Lung (tissue), 12 donors: ENCODE results near the gene CAST. TPM values are rescaled to one million over a fixed set of nuclear protein-coding genes. Genes with fewer than 3 reads are reported as not detected.

ENCODE experiments used
- ATAC-seq: fragments of 200-7000 bp; cut with Tn5 transposase; one replicate; pipeline ENCODE4 v1.9.1; 2020; ENCODE audit warnings: moderate number of reproducible peaks; ENCODE audit not compliant: insufficient read depth, low FRiP score
- DNase-seq, 3 donors: peaks; one replicate each; pipeline ENCODE4 v3.0.0-alpha.2; 2013 to 2017
- H3K27ac ChIP-seq, 2 donors: one replicate each; pipeline ENCODE4 v1.5.1; 2013; ENCODE audit warnings: mild to moderate bottlenecking in 2 of 2, moderate library complexity in 2 of 2, control low read depth in 1 of 2, inconsistent platforms in 1 of 2, low read depth in 1 of 2, low read length in 1 of 2
- H3K27me3 ChIP-seq, 3 donors: one replicate each; pipeline ENCODE4 v1.5.1; 2013; ENCODE audit warnings: low read length in 2 of 3; ENCODE audit not compliant: control insufficient read depth in 3 of 3, insufficient read depth in 3 of 3
- H3K36me3 ChIP-seq, 4 donors: one replicate each; pipeline ENCODE4 v1.5.1; 2013; ENCODE audit warnings: low read length in 4 of 4, mild to moderate bottlenecking in 1 of 4, moderate library complexity in 1 of 4; ENCODE audit not compliant: control insufficient read depth in 4 of 4, insufficient read depth in 4 of 4
- H3K4me1 ChIP-seq, 5 donors: one replicate each; pipeline ENCODE4 v1.5.1; 2013; ENCODE audit warnings: low read length in 5 of 5, mild to moderate bottlenecking in 2 of 5, moderate library complexity in 1 of 5; ENCODE audit not compliant: control insufficient read depth in 5 of 5, insufficient read depth in 5 of 5
- H3K4me3 ChIP-seq: one replicate; pipeline ENCODE4 v1.5.1; 2013; ENCODE audit warnings: mild to moderate bottlenecking, control low read depth, moderate library complexity
- H3K9ac ChIP-seq, 2 donors: one replicate each; pipeline ENCODE4 v1.5.1; 2013; ENCODE audit warnings: low read length in 2 of 2, control low read depth in 1 of 2; ENCODE audit not compliant: insufficient read depth in 1 of 2
- H3K9me3 ChIP-seq, 4 donors: one replicate each; pipeline ENCODE4 v1.5.1; 2013; ENCODE audit warnings: low read length in 3 of 4, mild to moderate bottlenecking in 1 of 4, moderate library complexity in 1 of 4; ENCODE audit not compliant: control insufficient read depth in 4 of 4, insufficient read depth in 3 of 4
- CTCF ChIP-seq: IDR thresholded peaks from 2 replicates; pipeline ENCODE4 v1.5.1; 2012; ENCODE audit warnings: mild to moderate bottlenecking; ENCODE audit errors: control extremely low read depth, extremely low read depth
- WGBS, 2 donors: extraction: QIAGEN DNeasy Blood & Tissue Kit; methylation state at CpG; one replicate each; pipeline ENCODE4 v1.1.7; 2013; 5-methylcytosine and 5-hydroxymethylcytosine counted together
- polyA plus RNA-seq, 2 donors: library from polyadenylated mRNA; stranded (reverse); fragments of 200-250 nt; gene quantifications; one replicate each; pipeline ENCODE4 v1.2.1, GENCODE V29; 2013
- total RNA-seq, 2 donors: library from RNA; depleted of rRNA in 1 of 2; stranded (reverse); fragments of >200 nt in 1 of 2; gene quantifications; one replicate each; pipeline ENCODE4 v1.2.1, GENCODE V29; 2014 to 2021
- donor health status: control.
- donor health status: control.
- donor health status: Bipolar disorder and iron deficiency.
- donor health status: healthy.
- donor health status: DM: yes; HTN: yes; CAD: no.

Gene CAST
- total and polyA plus RNA-seq, 4 donors = 84.8 to 279 (median 184) TPM

GRCh38 chr5:96683810-96684209, 21.6 kb downstream of the CAST start:
- no peak for DNase-seq

DNA sequence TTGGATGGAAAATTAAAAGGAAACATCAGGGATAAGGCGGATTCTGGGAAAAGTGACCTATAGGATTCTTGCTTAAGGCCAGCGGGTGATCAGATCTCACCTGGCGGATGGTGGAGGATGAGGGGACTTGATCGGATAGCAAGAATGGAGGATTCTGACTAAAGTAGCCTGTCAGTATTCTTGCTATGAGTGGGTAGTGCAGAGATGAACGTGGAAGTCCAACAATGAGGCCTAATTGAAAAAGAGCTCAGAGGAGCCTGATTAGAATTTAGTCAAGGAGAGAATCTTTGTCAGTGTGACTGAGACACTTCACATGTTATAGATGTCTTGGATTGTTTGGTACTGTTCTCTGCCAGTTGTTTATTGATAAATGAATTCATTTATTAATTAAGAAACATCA, 24.9 kb downstream of the CAST start:
- TF ChIP-seq CTCF = no peak
- Histone ChIP-seq H3K4me3 (no peak overlapping the region), H3K36me3 (peaks cover 0 to 7% (median 2%) of the 10 kb centered on the region in 4 donors), H3K9ac (no peak overlapping the region), H3K9me3 (no peaks in the 10 kb centered on the region), H3K27ac (no peak overlapping the region), H3K27me3 (no peaks in the 10 kb centered on the region), H3K4me1 (peaks cover 0 to 2% (median 0%) of the 10 kb centered on the region in 5 donors)
- DNase-seq (no peak), ATAC-seq (no peak)
- 95 to 96% methylated on average over 5 of the region's 5 CpGs for WGBS, 2 donors

More at GRCh38 chr5:96683810-96684209, 21.6 kb downstream of the CAST start:
- H3K4me1 ChIP-seq = peaks cover 0 to 2% (median 0%) of the 10 kb centered on the region in 5 donors
- H3K9me3 ChIP-seq = no peaks in the 10 kb centered on the region
- H3K9ac ChIP-seq = no peak overlapping the region
- no peaks in the 10 kb centered on the region for H3K27me3 ChIP-seq
- ATAC-seq = no peak
- H3K27ac ChIP-seq = no peak overlapping the region
- TF ChIP-seq CTCF = no peak
- H3K36me3 ChIP-seq = peaks cover 0 to 7% (median 2%) of the 10 kb centered on the region in 4 donors
- no peak overlapping the region for H3K4me3 ChIP-seq

DNA sequence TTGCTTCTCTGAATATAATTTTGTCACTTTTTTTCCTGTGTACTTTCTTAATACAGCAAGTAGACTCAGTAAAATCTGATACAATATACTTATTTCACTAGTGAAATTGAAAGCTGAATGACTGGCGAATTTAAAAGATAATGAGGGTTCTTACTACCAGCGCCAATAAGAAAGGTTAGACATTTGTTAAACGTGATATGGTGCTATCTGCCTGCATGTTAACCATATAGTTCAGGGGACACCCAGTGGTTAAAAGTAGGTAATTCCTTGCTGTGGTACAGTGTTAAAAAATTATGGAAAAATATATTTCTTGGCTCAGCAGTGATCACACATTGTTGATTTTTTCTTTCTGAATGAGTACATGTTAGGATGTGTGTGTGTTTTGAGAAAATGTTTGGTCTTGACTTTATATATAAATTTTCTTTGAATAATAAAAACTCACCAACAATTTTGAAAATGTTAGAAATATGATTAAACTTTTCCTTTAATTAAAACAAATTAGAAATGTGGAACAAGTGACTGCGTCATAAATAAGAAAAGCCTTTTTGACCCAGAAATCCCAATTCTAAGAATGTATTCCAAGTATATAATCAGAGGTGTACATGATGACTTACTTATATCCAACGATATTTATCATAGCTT, 25.8 kb downstream of the CAST start:
- DNase-seq = peak in 2 of 3 donors; percentile 69 to 71
- H3K9me3 ChIP-seq = no peaks in the 10 kb centered on the region
- peak; percentile 17 for TF ChIP-seq CTCF
- 45 to 47% methylated on average over 5 of the region's 5 CpGs for WGBS, 2 donors
- H3K27me3 ChIP-seq = no peaks in the 10 kb centered on the region
- H3K4me1 ChIP-seq = peaks cover 0 to 2% (median 0%) of the 10 kb centered on the region in 5 donors
- H3K36me3 ChIP-seq = peaks cover 2 to 5% (median 2%) of the 10 kb centered on the region in 4 donors
- H3K27ac ChIP-seq = no peak overlapping the region
- no peak overlapping the region for H3K4me3 ChIP-seq
- H3K9ac ChIP-seq = peak overlapping the region in 1 of 2 donors; percentile 28
- ATAC-seq = no peak

DNA sequence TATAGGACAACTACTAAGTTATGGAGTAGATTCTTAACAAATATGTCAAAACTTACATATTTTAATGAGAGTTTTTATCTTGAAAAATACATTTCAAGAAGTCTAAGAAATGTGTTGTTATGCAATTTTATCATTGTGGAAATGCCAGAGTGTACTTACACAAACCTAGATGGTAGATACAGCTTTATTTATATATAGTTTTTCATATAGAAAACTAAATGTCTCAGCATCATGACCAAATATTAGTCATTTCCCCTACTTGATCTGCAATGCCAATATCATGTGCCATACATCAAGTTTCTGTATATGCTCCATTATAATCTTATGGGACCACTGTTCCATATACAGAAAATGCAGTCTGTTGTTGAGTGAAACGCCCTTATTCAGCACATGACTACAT, 28.7 kb downstream of the CAST start:
- TF ChIP-seq CTCF = no peak
- H3K9me3 ChIP-seq = no peaks in the 10 kb centered on the region
- no peak overlapping the region for H3K27ac ChIP-seq
- peaks cover 0 to 2% (median 0%) of the 10 kb centered on the region in 4 donors for H3K36me3 ChIP-seq
- DNase-seq (no peak), ATAC-seq (no peak)
- 90 to 98% methylated on average over 1 of the region's 1 CpG for WGBS, 2 donors
- H3K9ac ChIP-seq = no peak overlapping the region
- H3K4me1 ChIP-seq = no peaks in the 10 kb centered on the region
- no peak overlapping the region for H3K4me3 ChIP-seq
- no peaks in the 10 kb centered on the region for H3K27me3 ChIP-seq
